Measurements from ENCODE around the gene IQSEC1.

Gene IQSEC1

GRCh38 chr3:13095408-13095937 is 22.2 kb upstream of the IQSEC1 start:
- H3K36me3 ChIP-seq (ENCODE audit: control insufficient read depth, insufficient read depth, low read length) = no peaks in the 10 kb centered on the region
- no peak overlapping the region for H3K4me3 ChIP-seq (ENCODE audit: insufficient read depth, low read depth, low read length, poor library complexity, severe bottlenecking)
- H3K27me3 ChIP-seq (replicated peaks; ENCODE audit: control insufficient read depth, insufficient read depth, low read length, poor library complexity, severe bottlenecking) = no peaks in the 10 kb centered on the region

GRCh38 chr3:13093687-13094086 is 20.5 kb upstream of the IQSEC1 start:
- H3K27me3 ChIP-seq (replicated peaks; ENCODE audit: control insufficient read depth, insufficient read depth, low read length, poor library complexity, severe bottlenecking) = no peaks in the 10 kb centered on the region
- DNase-seq = no peak

More at GRCh38 chr3:13095408-13095937, 22.2 kb upstream of the IQSEC1 start:
- no peak for DNase-seq
- H3K9me3 ChIP-seq (ENCODE audit: control insufficient read depth, low read length) = no peaks in the 10 kb centered on the region
- H3K4me1 ChIP-seq (ENCODE audit: control insufficient read depth, insufficient read depth, low read length, poor library complexity, severe bottlenecking) = peaks cover 6% of the 10 kb centered on the region
- no peak overlapping the region for H3K27ac ChIP-seq (ENCODE audit: insufficient read depth, low read length, poor library complexity, severe bottlenecking)

GRCh38 chr3:13092621-13093617 is 19.7 kb upstream of the IQSEC1 start:
- Histone ChIP-seq H3K27ac (ENCODE audit: insufficient read depth, low read length, poor library complexity, severe bottlenecking) (no peak overlapping the region), H3K4me1 (ENCODE audit: control insufficient read depth, insufficient read depth, low read length, poor library complexity, severe bottlenecking) (peaks cover 6% of the 10 kb centered on the region), H3K9me3 (ENCODE audit: control insufficient read depth, low read length) (no peaks in the 10 kb centered on the region), H3K27me3 (replicated peaks; ENCODE audit: control insufficient read depth, insufficient read depth, low read length, poor library complexity, severe bottlenecking) (no peaks in the 10 kb centered on the region), H3K4me3 (ENCODE audit: insufficient read depth, low read depth, low read length, poor library complexity, severe bottlenecking) (no peak overlapping the region), H3K36me3 (ENCODE audit: control insufficient read depth, insufficient read depth, low read length) (no peaks in the 10 kb centered on the region)
- no peak for DNase-seq

More at GRCh38 chr3:13093687-13094086, 20.5 kb upstream of the IQSEC1 start:
- Histone ChIP-seq H3K36me3 (ENCODE audit: control insufficient read depth, insufficient read depth, low read length) (no peaks in the 10 kb centered on the region), H3K4me3 (ENCODE audit: insufficient read depth, low read depth, low read length, poor library complexity, severe bottlenecking) (no peak overlapping the region), H3K9me3 (ENCODE audit: control insufficient read depth, low read length) (no peaks in the 10 kb centered on the region), H3K27ac (ENCODE audit: insufficient read depth, low read length, poor library complexity, severe bottlenecking) (no peak overlapping the region), H3K4me1 (ENCODE audit: control insufficient read depth, insufficient read depth, low read length, poor library complexity, severe bottlenecking) (peaks cover 6% of the 10 kb centered on the region)

- H3K27me3 ChIP-seq (replicated peaks; ENCODE audit: control insufficient read depth, insufficient read depth, low read length, poor library complexity, severe bottlenecking) = no peaks in the 10 kb centered on the region
- no peak overlapping the region for H3K4me3 ChIP-seq (ENCODE audit: insufficient read depth, low read depth, low read length, poor library complexity, severe bottlenecking)
- H3K9me3 ChIP-seq (ENCODE audit: control insufficient read depth, low read length) = no peaks in the 10 kb centered on the region
- peaks cover 6% of the 10 kb centered on the region for H3K4me1 ChIP-seq (ENCODE audit: control insufficient read depth, insufficient read depth, low read length, poor library complexity, severe bottlenecking)
- DNase-seq = peak; percentile 49 to 66 (median 52)
- no peak overlapping the region for H3K27ac ChIP-seq (ENCODE audit: insufficient read depth, low read length, poor library complexity, severe bottlenecking)
- H3K36me3 ChIP-seq (ENCODE audit: control insufficient read depth, insufficient read depth, low read length) = no peaks in the 10 kb centered on the region
Measured at GRCh38 chr3:13091898-13092611, 18.8 kb upstream of the IQSEC1 start.

- H3K36me3 ChIP-seq (ENCODE audit: control insufficient read depth, insufficient read depth, low read length) = no peaks in the 10 kb centered on the region
- H3K9me3 ChIP-seq (ENCODE audit: control insufficient read depth, low read length) = no peaks in the 10 kb centered on the region
- H3K4me1 ChIP-seq (ENCODE audit: control insufficient read depth, insufficient read depth, low read length, poor library complexity, severe bottlenecking) = peaks cover 6% of the 10 kb centered on the region
- DNase-seq = no peak
- H3K4me3 ChIP-seq (ENCODE audit: insufficient read depth, low read depth, low read length, poor library complexity, severe bottlenecking) = no peak overlapping the region
- no peaks in the 10 kb centered on the region for H3K27me3 ChIP-seq (replicated peaks; ENCODE audit: control insufficient read depth, insufficient read depth, low read length, poor library complexity, severe bottlenecking)
- no peak overlapping the region for H3K27ac ChIP-seq (ENCODE audit: insufficient read depth, low read length, poor library complexity, severe bottlenecking)
Measured at GRCh38 chr3:13088028-13089006, 15.1 kb upstream of the IQSEC1 start.

- DNase-seq = no peak
Measured at GRCh38 chr3:13087320-13087990, 14.2 kb upstream of the IQSEC1 start.

GRCh38 chr3:13086531-13086981 is 13.3 kb upstream of the IQSEC1 start:
- H3K9me3 ChIP-seq (ENCODE audit: control insufficient read depth, low read length) = no peaks in the 10 kb centered on the region
- H3K27me3 ChIP-seq (replicated peaks; ENCODE audit: control insufficient read depth, insufficient read depth, low read length, poor library complexity, severe bottlenecking) = no peaks in the 10 kb centered on the region
- H3K27ac ChIP-seq (ENCODE audit: insufficient read depth, low read length, poor library complexity, severe bottlenecking) = no peak overlapping the region
- no peaks in the 10 kb centered on the region for H3K36me3 ChIP-seq (ENCODE audit: control insufficient read depth, insufficient read depth, low read length)
- H3K4me1 ChIP-seq (ENCODE audit: control insufficient read depth, insufficient read depth, low read length, poor library complexity, severe bottlenecking) = no peaks in the 10 kb centered on the region
- H3K4me3 ChIP-seq (ENCODE audit: insufficient read depth, low read depth, low read length, poor library complexity, severe bottlenecking) = no peak overlapping the region
- DNase-seq = no peak

More at GRCh38 chr3:13087320-13087990, 14.2 kb upstream of the IQSEC1 start:
- H3K27ac ChIP-seq (ENCODE audit: insufficient read depth, low read length, poor library complexity, severe bottlenecking) = no peak overlapping the region
- no peaks in the 10 kb centered on the region for H3K27me3 ChIP-seq (replicated peaks; ENCODE audit: control insufficient read depth, insufficient read depth, low read length, poor library complexity, severe bottlenecking)
- H3K9me3 ChIP-seq (ENCODE audit: control insufficient read depth, low read length) = no peaks in the 10 kb centered on the region
- no peak overlapping the region for H3K4me3 ChIP-seq (ENCODE audit: insufficient read depth, low read depth, low read length, poor library complexity, severe bottlenecking)
- no peaks in the 10 kb centered on the region for H3K36me3 ChIP-seq (ENCODE audit: control insufficient read depth, insufficient read depth, low read length)
- peaks cover 6% of the 10 kb centered on the region for H3K4me1 ChIP-seq (ENCODE audit: control insufficient read depth, insufficient read depth, low read length, poor library complexity, severe bottlenecking)

GRCh38 chr3:13085846-13086179 is 12.6 kb upstream of the IQSEC1 start:
- Histone ChIP-seq H3K27me3 (replicated peaks; ENCODE audit: control insufficient read depth, insufficient read depth, low read length, poor library complexity, severe bottlenecking) (no peaks in the 10 kb centered on the region), H3K36me3 (ENCODE audit: control insufficient read depth, insufficient read depth, low read length) (no peaks in the 10 kb centered on the region), H3K27ac (ENCODE audit: insufficient read depth, low read length, poor library complexity, severe bottlenecking) (no peak overlapping the region), H3K4me1 (ENCODE audit: control insufficient read depth, insufficient read depth, low read length, poor library complexity, severe bottlenecking) (no peaks in the 10 kb centered on the region), H3K9me3 (ENCODE audit: control insufficient read depth, low read length) (no peaks in the 10 kb centered on the region), H3K4me3 (ENCODE audit: insufficient read depth, low read depth, low read length, poor library complexity, severe bottlenecking) (no peak overlapping the region)
- DNase-seq = no peak
